K562 (cell line): Measurements from ENCODE around the gene ATG4C. TPM values are rescaled to one million over a fixed set of nuclear protein-coding genes. Genes with fewer than 3 reads are reported as not detected.

Source experiments
- ARNT ChIP-seq, 2 experiments: fragments of 450-650 bp; IDR thresholded peaks; 2 replicates each; pipeline ENCODE4 v1.6.1; 2016; ENCODE audit warnings: mild to moderate bottlenecking in 1 of 2
- CREM ChIP-seq: IDR thresholded peaks from 2 replicates; pipeline ENCODE4 v1.6.1; 2014; ENCODE audit warnings: antibody characterized with exemption, low read depth
- HNRNPLL ChIP-seq: fragments of 200-400 bp; formaldehyde crosslinking; IDR thresholded peaks from 2 replicates; pipeline ENCODE4 v1.6.1; 2017; ENCODE audit warnings: low read length, low read depth, mild to moderate bottlenecking; ENCODE audit not compliant: poor library complexity, severe bottlenecking
- JUN ChIP-seq, 2 experiments: sonication (generic) in 1 of 2; formaldehyde crosslinking in 1 of 2; IDR thresholded peaks; 2 replicates each; pipeline versions ENCODE4 v1.6.1 to v1.8.0; 2012 to 2022; ENCODE audit warnings: borderline replicate concordance in 2 of 2, mild to moderate bottlenecking in 2 of 2, improper control_type of control experiment in 1 of 2, low read depth in 1 of 2, low read length in 1 of 2, missing genetic modification reagents in 1 of 2
- MCM2 ChIP-seq: fragments of 450-650 bp; IDR thresholded peaks from 2 replicates; pipeline ENCODE4 v1.6.1; 2017; ENCODE audit warnings: low read depth, mild to moderate bottlenecking
- MECOM ChIP-seq: fragments of 250-450 bp; sonication (Bioruptor Pico); IDR thresholded peaks from 2 replicates; pipeline ENCODE4 v1.8.0; 2022; ENCODE audit warnings: inconsistent platforms
- MEIS2 ChIP-seq: fragments of 450-650 bp; IDR thresholded peaks from 2 replicates; pipeline ENCODE4 v1.6.1; 2014; ENCODE audit warnings: mild to moderate bottlenecking; ENCODE audit not compliant: partially characterized antibody
- ZC3H8 ChIP-seq: fragments of 450-650 bp; IDR thresholded peaks from 2 replicates; pipeline ENCODE4 v1.6.1; 2017
- polyA plus RNA-seq, 8 experiments: library from polyadenylated mRNA; depleted of rRNA in 4 of 8; stranded (reverse) in 5 of 8; unstranded in 3 of 8; fragments of >200 nt; fragmentation: Nextera tagmentation in 2 of 8; fragmentation: Illumina TruSeq in 1 of 8; extraction: Ambion mirVana in 2 of 8; extraction: Trizol in 1 of 8; gene quantifications; 2 replicates each; pipeline versions ENCODE4 v1.2.1 to v1.2.3, GENCODE V29; 2011 to 2014; ENCODE audit warnings: inconsistent platforms in 1 of 8, missing spikeins in 1 of 8
- total RNA-seq, 7 experiments: library from RNA; depleted of rRNA in 6 of 7; stranded (reverse); fragments of >200 nt in 6 of 7; fragmentation: Illumina TruSeq in 2 of 7; extraction: Trizol in 2 of 7; gene quantifications; 2 replicates each; pipeline versions ENCODE4 v1.2.1 to v1.2.3, GENCODE V29; 2011 to 2021; ENCODE audit warnings: low replicate concordance in 1 of 7
- TF ChIP-seq, protein P1 (sequence below): sonication (generic); formaldehyde crosslinking; IDR thresholded peaks from 2 replicates; pipeline ENCODE4 v1.8.1; 2023; ENCODE audit warnings: mild to moderate bottlenecking, missing genetic modification reagents
- TF ChIP-seq, protein P2 (sequence below): sonication (generic); formaldehyde crosslinking; IDR thresholded peaks from 2 replicates; pipeline ENCODE4 v1.8.0; 2022; ENCODE audit warnings: mild to moderate bottlenecking, missing genetic modification reagents
- TF ChIP-seq, protein P3 (sequence below): fragments of 250-450 bp; sonication (Bioruptor Pico); IDR thresholded peaks from 2 replicates; pipeline ENCODE4 v1.4.0; 2020; ENCODE audit warnings: mild to moderate bottlenecking, moderate library complexity, borderline replicate concordance
- TF ChIP-seq, protein P4 (sequence below), 2 experiments: IDR thresholded peaks in 1 of 2; conservative IDR thresholded peaks in 1 of 2; 2 replicates each; pipeline ENCODE4 v1.6.1; 2016; ENCODE audit warnings: low read depth in 2 of 2, mild to moderate bottlenecking in 1 of 2, missing compliant biosample characterization in 1 of 2, missing genetic modification characterization in 1 of 2, moderate library complexity in 1 of 2
- TF ChIP-seq, protein P5 (sequence below): fragments of 250-450 bp; sonication (Bioruptor Pico); IDR thresholded peaks from 2 replicates; pipeline ENCODE4 v1.4.0; 2020; ENCODE audit warnings: mild to moderate bottlenecking

Gene ATG4C
- total and polyA plus RNA-seq, 9 of the 15 experiments (the other 6 are each of a cell fraction or from before 2014, with no cell fraction given), result 7.6 to 35.8 (median 16.1) TPM

DNA sequence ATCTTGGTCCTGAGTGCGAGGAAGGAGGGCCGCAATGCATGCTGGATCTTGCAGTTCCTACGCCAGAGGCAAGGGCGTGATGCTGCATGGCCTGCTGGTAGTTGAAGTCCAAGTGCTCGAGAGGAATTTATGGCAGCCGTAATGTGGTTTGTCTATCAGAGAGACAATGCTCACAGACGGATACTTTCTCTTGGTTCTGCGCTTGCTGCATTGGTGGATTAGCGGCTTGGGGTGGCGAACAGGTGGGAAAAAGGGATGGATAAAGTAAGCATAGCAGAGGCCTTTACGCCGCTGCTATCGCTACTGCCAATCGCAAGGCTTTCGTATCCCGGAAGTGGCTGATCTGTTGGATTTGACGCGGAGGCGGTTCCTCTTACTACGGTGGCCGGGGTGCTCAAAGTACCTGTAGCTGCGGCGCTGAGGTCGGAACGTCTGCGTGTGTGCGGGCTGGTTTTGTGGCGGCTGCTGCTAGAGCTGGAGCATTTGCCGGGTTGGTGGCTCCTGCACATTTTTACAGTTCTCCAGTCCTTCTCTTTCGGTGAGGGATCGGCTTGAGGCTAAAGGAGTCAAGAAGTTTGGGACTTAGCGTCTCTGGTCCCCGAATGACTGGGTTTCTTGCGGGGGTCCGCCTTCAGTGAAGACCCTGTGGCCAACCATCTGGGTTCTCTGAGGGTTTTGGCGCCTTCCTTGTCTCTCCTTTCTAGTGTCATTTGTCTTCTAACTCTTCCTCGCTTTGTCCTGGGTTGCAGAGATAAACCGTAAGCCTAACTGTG lies at the start of gene ATG4C (continued):
- TF ChIP-seq MEIS2 (peak; percentile 29), ZC3H8 (no peak), ARNT (IDR thresholded peaks at IDR 0.05) (peak in 1 of 2 experiments; percentile 88; a peak in 2 of 4 replicates), MECOM (CRISPR knock-in tag) (no peak), HNRNPLL (peak; percentile 89), CREM (peak; percentile 91), JUN (IDR thresholded peaks at IDR 0.05; ENCODE audit: borderline replicate concordance, low read depth, low read length) (0 out of 2 replicates have a peak, but pooled peaks have one; percentile 1), JUN (CRISPR knock-in tag; IDR thresholded peaks at IDR 0.05; ENCODE audit: borderline replicate concordance) (no peak), MCM2 (no peak)
- TF ChIP-seq, protein P1, sequence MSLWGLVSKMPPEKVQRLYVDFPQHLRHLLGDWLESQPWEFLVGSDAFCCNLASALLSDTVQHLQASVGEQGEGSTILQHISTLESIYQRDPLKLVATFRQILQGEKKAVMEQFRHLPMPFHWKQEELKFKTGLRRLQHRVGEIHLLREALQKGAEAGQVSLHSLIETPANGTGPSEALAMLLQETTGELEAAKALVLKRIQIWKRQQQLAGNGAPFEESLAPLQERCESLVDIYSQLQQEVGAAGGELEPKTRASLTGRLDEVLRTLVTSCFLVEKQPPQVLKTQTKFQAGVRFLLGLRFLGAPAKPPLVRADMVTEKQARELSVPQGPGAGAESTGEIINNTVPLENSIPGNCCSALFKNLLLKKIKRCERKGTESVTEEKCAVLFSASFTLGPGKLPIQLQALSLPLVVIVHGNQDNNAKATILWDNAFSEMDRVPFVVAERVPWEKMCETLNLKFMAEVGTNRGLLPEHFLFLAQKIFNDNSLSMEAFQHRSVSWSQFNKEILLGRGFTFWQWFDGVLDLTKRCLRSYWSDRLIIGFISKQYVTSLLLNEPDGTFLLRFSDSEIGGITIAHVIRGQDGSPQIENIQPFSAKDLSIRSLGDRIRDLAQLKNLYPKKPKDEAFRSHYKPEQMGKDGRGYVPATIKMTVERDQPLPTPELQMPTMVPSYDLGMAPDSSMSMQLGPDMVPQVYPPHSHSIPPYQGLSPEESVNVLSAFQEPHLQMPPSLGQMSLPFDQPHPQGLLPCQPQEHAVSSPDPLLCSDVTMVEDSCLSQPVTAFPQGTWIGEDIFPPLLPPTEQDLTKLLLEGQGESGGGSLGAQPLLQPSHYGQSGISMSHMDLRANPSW, result 0 out of 2 replicates have a peak, but pooled peaks have one; percentile 65
- TF ChIP-seq, protein P2, sequence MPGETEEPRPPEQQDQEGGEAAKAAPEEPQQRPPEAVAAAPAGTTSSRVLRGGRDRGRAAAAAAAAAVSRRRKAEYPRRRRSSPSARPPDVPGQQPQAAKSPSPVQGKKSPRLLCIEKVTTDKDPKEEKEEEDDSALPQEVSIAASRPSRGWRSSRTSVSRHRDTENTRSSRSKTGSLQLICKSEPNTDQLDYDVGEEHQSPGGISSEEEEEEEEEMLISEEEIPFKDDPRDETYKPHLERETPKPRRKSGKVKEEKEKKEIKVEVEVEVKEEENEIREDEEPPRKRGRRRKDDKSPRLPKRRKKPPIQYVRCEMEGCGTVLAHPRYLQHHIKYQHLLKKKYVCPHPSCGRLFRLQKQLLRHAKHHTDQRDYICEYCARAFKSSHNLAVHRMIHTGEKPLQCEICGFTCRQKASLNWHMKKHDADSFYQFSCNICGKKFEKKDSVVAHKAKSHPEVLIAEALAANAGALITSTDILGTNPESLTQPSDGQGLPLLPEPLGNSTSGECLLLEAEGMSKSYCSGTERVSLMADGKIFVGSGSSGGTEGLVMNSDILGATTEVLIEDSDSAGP (CRISPR knock-in tag), result no peak
- TF ChIP-seq, protein P3, sequence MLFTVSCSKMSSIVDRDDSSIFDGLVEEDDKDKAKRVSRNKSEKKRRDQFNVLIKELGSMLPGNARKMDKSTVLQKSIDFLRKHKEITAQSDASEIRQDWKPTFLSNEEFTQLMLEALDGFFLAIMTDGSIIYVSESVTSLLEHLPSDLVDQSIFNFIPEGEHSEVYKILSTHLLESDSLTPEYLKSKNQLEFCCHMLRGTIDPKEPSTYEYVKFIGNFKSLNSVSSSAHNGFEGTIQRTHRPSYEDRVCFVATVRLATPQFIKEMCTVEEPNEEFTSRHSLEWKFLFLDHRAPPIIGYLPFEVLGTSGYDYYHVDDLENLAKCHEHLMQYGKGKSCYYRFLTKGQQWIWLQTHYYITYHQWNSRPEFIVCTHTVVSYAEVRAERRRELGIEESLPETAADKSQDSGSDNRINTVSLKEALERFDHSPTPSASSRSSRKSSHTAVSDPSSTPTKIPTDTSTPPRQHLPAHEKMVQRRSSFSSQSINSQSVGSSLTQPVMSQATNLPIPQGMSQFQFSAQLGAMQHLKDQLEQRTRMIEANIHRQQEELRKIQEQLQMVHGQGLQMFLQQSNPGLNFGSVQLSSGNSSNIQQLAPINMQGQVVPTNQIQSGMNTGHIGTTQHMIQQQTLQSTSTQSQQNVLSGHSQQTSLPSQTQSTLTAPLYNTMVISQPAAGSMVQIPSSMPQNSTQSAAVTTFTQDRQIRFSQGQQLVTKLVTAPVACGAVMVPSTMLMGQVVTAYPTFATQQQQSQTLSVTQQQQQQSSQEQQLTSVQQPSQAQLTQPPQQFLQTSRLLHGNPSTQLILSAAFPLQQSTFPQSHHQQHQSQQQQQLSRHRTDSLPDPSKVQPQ (CRISPR knock-in tag), result no peak
- TF ChIP-seq, protein P4, sequence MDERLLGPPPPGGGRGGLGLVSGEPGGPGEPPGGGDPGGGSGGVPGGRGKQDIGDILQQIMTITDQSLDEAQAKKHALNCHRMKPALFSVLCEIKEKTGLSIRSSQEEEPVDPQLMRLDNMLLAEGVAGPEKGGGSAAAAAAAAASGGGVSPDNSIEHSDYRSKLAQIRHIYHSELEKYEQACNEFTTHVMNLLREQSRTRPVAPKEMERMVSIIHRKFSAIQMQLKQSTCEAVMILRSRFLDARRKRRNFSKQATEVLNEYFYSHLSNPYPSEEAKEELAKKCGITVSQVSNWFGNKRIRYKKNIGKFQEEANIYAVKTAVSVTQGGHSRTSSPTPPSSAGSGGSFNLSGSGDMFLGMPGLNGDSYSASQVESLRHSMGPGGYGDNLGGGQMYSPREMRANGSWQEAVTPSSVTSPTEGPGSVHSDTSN (CRISPR knock-in tag; IDR thresholded peaks at IDR 0.05; ENCODE audit: low read depth), result no peak
- TF ChIP-seq, protein P4 (tag; conservative IDR thresholded peaks at IDR 0.05; ENCODE audit: low read depth), result peak; percentile 35; the same call in 1 of the 2 replicates
- TF ChIP-seq, protein P5, sequence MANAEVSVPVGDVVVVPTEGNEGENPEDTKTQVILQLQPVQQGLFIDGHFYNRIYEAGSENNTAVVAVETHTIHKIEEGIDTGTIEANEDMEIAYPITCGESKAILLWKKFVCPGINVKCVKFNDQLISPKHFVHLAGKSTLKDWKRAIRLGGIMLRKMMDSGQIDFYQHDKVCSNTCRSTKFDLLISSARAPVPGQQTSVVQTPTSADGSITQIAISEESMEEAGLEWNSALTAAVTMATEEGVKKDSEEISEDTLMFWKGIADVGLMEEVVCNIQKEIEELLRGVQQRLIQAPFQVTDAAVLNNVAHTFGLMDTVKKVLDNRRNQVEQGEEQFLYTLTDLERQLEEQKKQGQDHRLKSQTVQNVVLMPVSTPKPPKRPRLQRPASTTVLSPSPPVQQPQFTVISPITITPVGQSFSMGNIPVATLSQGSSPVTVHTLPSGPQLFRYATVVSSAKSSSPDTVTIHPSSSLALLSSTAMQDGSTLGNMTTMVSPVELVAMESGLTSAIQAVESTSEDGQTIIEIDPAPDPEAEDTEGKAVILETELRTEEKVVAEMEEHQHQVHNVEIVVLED (CRISPR knock-in tag), result peak; percentile 67
